Neural progenitor cell (in vitro differentiated cells): ENCODE data around the gene BMP7.

Source experiments
- CTCF ChIP-seq: fragments of 200-600 bp; sonication (generic); IDR thresholded peaks from 2 replicates; pipeline ENCODE4 v1.5.1; 2017; ENCODE audit warnings: antibody characterized with exemption, mild to moderate bottlenecking
- EZH2 ChIP-seq: fragments of 200-600 bp; sonication (generic); IDR thresholded peaks from 2 replicates; pipeline ENCODE4 v1.6.1; 2017; ENCODE audit warnings: antibody characterized with exemption, mild to moderate bottlenecking, moderate library complexity

DNA sequence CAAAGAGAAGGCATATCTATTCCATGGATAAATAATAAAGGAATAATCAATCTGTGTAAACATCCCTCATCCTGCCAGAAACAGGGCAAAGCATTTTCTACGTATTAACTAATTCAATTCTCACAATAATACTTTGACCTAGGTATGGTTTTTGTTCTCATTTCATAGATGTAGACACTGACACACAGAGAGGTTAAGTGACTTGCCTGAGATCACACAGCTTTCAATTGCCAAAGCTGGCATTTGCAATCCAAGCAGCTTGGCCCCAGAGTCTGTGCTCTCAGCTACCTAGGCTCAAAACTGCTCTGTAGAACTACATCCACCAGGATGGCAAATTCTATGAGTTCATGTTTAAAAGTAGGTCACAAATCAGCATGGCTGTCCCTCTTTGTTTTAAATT, 124.9 kb downstream of the BMP7 start:
- no peak for TF ChIP-seq EZH2
- TF ChIP-seq CTCF = no peak
